ENCODE results near the gene SUSD3. TPM values are rescaled to one million over a fixed set of nuclear protein-coding genes. Genes with fewer than 3 reads are reported as not detected.

Gene SUSD3
- total RNA-seq, 1 donor from 2014 or later = 1.3 TPM

DNA sequence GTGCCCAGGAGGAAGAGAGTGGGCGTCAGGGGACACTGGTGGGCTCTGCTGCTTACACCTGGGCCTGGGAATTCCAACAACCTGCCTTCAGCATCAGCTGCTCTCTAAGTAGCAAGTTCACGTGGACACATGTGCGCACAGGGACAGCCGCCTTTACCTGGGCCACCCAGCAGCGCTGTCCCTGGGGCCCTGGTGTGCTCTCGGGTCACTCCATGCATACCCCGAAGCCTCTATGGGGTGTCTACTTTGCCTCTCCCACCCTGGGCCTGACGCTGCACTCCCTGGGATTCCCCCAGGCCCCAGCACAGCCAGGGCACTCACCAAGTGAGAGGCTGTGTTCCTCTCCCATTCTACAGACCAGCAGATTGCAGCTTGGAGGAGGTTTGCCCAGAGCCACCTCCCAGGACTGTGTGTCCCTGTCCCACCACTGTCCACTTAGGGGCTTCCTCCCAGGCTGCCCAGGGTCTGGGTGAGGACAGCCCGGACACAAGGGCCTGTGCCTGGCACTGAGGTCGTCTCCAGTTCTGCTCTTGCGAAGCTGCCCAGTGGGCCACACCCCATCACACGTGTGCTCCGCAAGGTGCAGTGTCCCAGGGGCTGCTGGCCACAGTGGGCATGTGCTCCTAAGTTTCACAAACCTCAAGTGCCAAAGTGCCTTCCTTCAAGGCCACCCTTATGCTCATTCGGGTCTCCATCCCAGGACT, 69.7 kb downstream of the SUSD3 start:
- DNase-seq (ENCODE audit: low read depth) = no peak
- no peaks in the 10 kb centered on the region for H3K36me3 ChIP-seq (ENCODE audit: control insufficient read depth, insufficient read depth, low read length)
- TF ChIP-seq, protein P1, sequence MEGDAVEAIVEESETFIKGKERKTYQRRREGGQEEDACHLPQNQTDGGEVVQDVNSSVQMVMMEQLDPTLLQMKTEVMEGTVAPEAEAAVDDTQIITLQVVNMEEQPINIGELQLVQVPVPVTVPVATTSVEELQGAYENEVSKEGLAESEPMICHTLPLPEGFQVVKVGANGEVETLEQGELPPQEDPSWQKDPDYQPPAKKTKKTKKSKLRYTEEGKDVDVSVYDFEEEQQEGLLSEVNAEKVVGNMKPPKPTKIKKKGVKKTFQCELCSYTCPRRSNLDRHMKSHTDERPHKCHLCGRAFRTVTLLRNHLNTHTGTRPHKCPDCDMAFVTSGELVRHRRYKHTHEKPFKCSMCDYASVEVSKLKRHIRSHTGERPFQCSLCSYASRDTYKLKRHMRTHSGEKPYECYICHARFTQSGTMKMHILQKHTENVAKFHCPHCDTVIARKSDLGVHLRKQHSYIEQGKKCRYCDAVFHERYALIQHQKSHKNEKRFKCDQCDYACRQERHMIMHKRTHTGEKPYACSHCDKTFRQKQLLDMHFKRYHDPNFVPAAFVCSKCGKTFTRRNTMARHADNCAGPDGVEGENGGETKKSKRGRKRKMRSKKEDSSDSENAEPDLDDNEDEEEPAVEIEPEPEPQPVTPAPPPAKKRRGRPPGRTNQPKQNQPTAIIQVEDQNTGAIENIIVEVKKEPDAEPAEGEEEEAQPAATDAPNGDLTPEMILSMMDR (IDR thresholded peaks at IDR 0.05; ENCODE audit: insufficient read depth, low read length, poor library complexity, severe bottlenecking) = no peak
- H3K4me3 ChIP-seq (ENCODE audit: low read depth, low read length) = no peak overlapping the region
- no peaks in the 10 kb centered on the region for H3K27me3 ChIP-seq (ENCODE audit: control insufficient read depth, insufficient read depth, low read length)

DNA sequence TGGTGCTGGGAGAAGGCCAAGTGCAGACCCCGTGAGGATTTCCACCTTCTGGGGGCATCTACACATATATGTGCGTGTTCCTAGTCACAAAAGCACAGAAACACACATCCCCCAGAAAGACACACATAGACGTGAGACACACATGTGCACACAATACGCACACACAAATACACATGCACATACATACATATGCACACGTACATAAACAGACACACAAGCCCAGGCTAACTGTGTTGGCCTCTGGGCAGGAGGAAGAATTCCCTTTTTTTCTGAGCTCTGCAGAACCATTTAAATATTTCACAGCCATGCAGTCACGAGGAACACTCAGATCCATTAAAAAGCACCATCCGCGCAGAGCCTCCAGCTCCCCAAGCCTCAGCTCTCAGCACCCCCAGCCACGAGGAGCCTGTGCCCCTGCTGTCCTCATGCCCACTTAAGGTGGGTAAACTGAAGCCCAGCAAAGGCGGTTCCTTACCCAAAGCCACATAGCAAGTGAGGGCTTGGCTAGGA, 70.3 kb downstream of the SUSD3 start:
- Histone ChIP-seq H3K4me3 (ENCODE audit: low read depth, low read length) (no peak overlapping the region), H3K27me3 (ENCODE audit: control insufficient read depth, insufficient read depth, low read length) (no peaks in the 10 kb centered on the region), H3K36me3 (ENCODE audit: control insufficient read depth, insufficient read depth, low read length) (no peaks in the 10 kb centered on the region)
- TF ChIP-seq, protein P1 (IDR thresholded peaks at IDR 0.05; ENCODE audit: insufficient read depth, low read length, poor library complexity, severe bottlenecking) = no peak
- no peak for DNase-seq (ENCODE audit: low read depth)

DNA sequence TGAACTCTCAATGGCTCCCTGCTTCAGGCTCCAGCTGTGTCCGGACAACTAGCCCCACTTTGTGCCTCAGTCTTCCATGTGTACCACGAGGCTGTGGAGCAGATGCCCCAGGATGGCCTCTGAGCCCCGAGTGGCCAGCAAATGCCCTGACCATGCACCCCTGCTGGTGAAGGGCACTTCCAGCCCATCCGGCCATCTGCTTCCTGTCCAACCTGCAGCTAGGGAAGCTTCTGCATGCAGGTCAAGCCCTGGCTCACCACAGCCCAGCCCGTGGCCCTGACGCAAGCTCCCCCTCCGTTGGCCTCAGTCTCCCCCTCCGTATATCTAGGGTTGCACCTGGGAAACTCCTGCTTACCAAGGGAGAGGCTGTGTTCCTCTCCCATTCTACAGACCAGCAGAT, 70.8 kb downstream of the SUSD3 start:
- no peak for DNase-seq (ENCODE audit: low read depth)

DNA sequence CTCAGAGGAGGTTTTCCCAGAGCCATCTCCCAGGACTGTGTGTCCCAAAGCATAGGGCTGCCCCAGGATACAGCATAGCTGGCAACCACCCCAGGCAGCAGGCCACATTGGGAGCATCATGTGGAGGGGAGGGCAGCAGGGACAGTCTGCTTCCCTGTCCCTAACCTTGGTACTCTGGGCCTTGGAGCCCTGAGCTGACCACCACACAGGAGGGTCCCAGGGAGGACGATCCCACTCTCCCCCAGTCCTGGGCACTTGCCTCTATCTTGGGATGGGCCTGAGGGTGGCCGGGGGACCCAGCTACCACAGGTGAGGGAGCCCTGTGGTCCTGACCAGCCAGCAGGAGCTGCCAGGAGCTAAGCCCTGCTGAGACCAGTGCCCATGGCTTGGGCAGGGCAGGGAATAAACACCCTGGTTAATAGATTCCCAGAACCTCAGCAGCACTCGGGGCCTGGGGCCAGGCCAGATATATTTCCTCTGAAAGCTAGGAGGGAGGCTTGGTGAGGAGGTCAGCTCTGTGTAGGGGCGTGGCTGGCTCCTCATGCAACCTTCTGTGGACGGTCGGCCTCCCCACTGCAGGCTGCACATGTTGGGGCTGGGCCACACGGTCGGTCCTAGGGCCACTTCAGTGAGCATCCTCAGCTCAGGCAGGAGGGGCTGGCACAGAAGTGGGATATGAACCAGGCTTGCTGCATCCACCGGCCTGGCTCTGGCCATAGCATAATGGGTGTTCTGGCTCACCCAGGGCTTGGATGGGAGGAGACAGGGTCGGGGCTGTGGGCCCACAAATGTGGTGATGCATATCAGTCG, 71.4 kb downstream of the SUSD3 start:
- Histone ChIP-seq H3K36me3 (ENCODE audit: control insufficient read depth, insufficient read depth, low read length) (no peaks in the 10 kb centered on the region), H3K27me3 (ENCODE audit: control insufficient read depth, insufficient read depth, low read length) (no peaks in the 10 kb centered on the region), H3K4me3 (ENCODE audit: low read depth, low read length) (no peak overlapping the region)
- TF ChIP-seq, protein P1 (IDR thresholded peaks at IDR 0.05; ENCODE audit: insufficient read depth, low read length, poor library complexity, severe bottlenecking) = no peak
- no peak for DNase-seq (ENCODE audit: low read depth)

More for the DNA sequence above, 70.8 kb downstream of the SUSD3 start:
- Histone ChIP-seq H3K36me3 (ENCODE audit: control insufficient read depth, insufficient read depth, low read length) (no peaks in the 10 kb centered on the region), H3K27me3 (ENCODE audit: control insufficient read depth, insufficient read depth, low read length) (no peaks in the 10 kb centered on the region), H3K4me3 (ENCODE audit: low read depth, low read length) (no peak overlapping the region)
- TF ChIP-seq, protein P1 (IDR thresholded peaks at IDR 0.05; ENCODE audit: insufficient read depth, low read length, poor library complexity, severe bottlenecking) = no peak

DNA sequence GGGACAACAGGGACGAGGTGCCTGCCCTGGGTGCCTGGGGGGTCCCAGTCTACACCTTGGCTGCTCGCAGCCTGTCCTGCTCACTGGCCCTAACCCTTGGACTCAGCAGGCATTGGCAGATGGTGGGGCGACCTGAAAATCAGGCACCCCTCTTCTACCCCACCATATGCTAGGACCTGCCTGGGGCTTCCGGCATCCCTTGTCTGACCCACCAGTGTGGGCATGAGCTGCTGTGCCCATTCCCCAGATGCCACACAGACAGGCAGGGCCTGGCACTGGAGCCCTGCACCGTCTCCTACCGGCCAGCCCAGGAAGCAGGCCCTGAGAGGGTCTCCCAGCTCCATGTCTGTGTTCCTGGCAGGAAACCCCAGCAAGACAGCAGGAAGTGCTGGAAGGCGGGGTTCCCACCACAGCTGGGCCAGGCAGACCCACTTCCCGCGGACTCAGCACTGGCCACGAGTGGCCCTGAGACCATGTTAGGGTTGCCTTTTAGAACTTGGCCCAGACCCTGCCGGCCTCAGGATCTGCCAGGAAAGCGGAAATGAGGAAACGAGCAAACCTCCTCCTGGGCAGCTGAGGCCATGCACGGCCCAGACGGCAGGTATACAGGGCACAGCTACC, 72.5 kb downstream of the SUSD3 start:
- TF ChIP-seq, protein P1 (IDR thresholded peaks at IDR 0.05; ENCODE audit: insufficient read depth, low read length, poor library complexity, severe bottlenecking) = no peak
- Histone ChIP-seq H3K4me3 (ENCODE audit: low read depth, low read length) (no peak overlapping the region), H3K36me3 (ENCODE audit: control insufficient read depth, insufficient read depth, low read length) (no peaks in the 10 kb centered on the region), H3K27me3 (ENCODE audit: control insufficient read depth, insufficient read depth, low read length) (no peaks in the 10 kb centered on the region)
- DNase-seq (ENCODE audit: low read depth) = no peak
